IMR-90 (cell line): ENCODE data around the gene SH3GLB2. TPM values are rescaled to one million over a fixed set of nuclear protein-coding genes. Genes with fewer than 3 reads are reported as not detected.

Experiments
- ATAC-seq: fragments of 200-7000 bp; cut with Tn5 transposase; 2 replicates; pipeline ENCODE4 v1.9.1; 2020; ENCODE audit warnings: low read depth, mild to moderate bottlenecking, moderate library complexity
- BruUV-seq: library from RNA; stranded (reverse); fragments of 400-500 nt; replicated peaks from 2 replicates; lab custom pipeline; 2021; lab: Mats Ljungman, UMichigan
- CTCF ChIA-PET: fragments of 300-600 bp; formaldehyde crosslinking; extraction: SDS; loops from one replicate; lab custom pipeline; 2021; ENCODE audit warnings: antibody characterized with exemption; lab: Yijun Ruan, JAX
- POLR2A ChIA-PET: fragments of 300-600 bp; sonication (Branson Sonifier 250); formaldehyde crosslinking; loops from one replicate; lab custom pipeline; 2022; ENCODE audit warnings: antibody characterized with exemption; ENCODE audit not compliant: unreplicated experiment; lab: Charles Lee
- DNase-seq: peaks from one replicate; pipeline ENCODE4 v3.0.0; 2013
- H2AFZ ChIP-seq: replicated peaks from 2 replicates; pipeline ENCODE3; 2013; ENCODE audit warnings: low read length, mild to moderate bottlenecking; ENCODE audit not compliant: poor library complexity
- H2AK5ac ChIP-seq: 2 replicates; pipeline ENCODE4 v1.6.1; 2013; ENCODE audit warnings: low read depth, low read length, inconsistent platforms
- H2AK9ac ChIP-seq: replicated peaks from 2 replicates; pipeline ENCODE3; 2013; ENCODE audit warnings: mild to moderate bottlenecking, low read depth, low read length, moderate library complexity; ENCODE audit not compliant: poor library complexity
- H2BK120ac ChIP-seq: 2 replicates; pipeline ENCODE4 v1.6.1; 2013; ENCODE audit warnings: low read depth, low read length, inconsistent platforms
- H2BK15ac ChIP-seq: 3 replicates; pipeline ENCODE4 v1.6.1; 2013; ENCODE audit warnings: low read depth, low read length, inconsistent platforms
- H2BK20ac ChIP-seq: 2 replicates; pipeline ENCODE4 v1.6.1; 2013; ENCODE audit warnings: low read depth, mild to moderate bottlenecking, inconsistent platforms, low read length, moderate library complexity
- H2BK5ac ChIP-seq: 2 replicates; pipeline ENCODE4 v1.6.1; 2013; ENCODE audit warnings: mild to moderate bottlenecking, low read depth, low read length, inconsistent platforms; ENCODE audit not compliant: poor library complexity, severe bottlenecking
- H3K14ac ChIP-seq: replicated peaks from 2 replicates; pipeline ENCODE4 v1.6.1; 2013; ENCODE audit warnings: low read depth, low read length, inconsistent platforms
- H3K18ac ChIP-seq: 2 replicates; pipeline ENCODE4 v1.6.1; 2013; ENCODE audit warnings: low read depth, low read length, control low read depth
- H3K23ac ChIP-seq: 2 replicates; pipeline ENCODE4 v1.6.1; 2013; ENCODE audit warnings: low read depth, low read length, inconsistent platforms
- H3K27ac ChIP-seq: 2 replicates; pipeline ENCODE4 v1.5.1; 2013; ENCODE audit warnings: mild to moderate bottlenecking, control low read depth, low read length; ENCODE audit not compliant: insufficient read depth
- H3K27me3 ChIP-seq: 2 replicates; pipeline ENCODE4 v1.6.1; 2013; ENCODE audit warnings: low read length; ENCODE audit not compliant: control insufficient read depth, insufficient read depth
- H3K36me3 ChIP-seq: 2 replicates; pipeline ENCODE4 v1.6.1; 2013; ENCODE audit warnings: low read length, mixed read lengths; ENCODE audit not compliant: control insufficient read depth, insufficient read depth
- H3K4ac ChIP-seq: 2 replicates; pipeline ENCODE4 v1.6.1; 2013; ENCODE audit warnings: low read depth, low read length, inconsistent platforms
- H3K4me1 ChIP-seq: 2 replicates; pipeline ENCODE4 v1.6.1; 2013; ENCODE audit warnings: low read length, mixed read lengths; ENCODE audit not compliant: control insufficient read depth, insufficient read depth
- H3K4me2 ChIP-seq: 2 replicates; pipeline ENCODE4 v1.6.1; 2013; ENCODE audit warnings: low read depth, mild to moderate bottlenecking, control low read depth, low read length, moderate library complexity
- H3K4me3 ChIP-seq: 2 replicates; pipeline ENCODE4 v1.5.1; 2013; ENCODE audit warnings: low read depth, mild to moderate bottlenecking, control low read depth, low read length, moderate library complexity; ENCODE audit not compliant: insufficient read depth
- H3K56ac ChIP-seq: 2 replicates; pipeline ENCODE4 v1.6.1; 2013; ENCODE audit warnings: low read length, inconsistent platforms; ENCODE audit not compliant: insufficient read depth; ENCODE audit errors: extremely low read depth
- H3K79me1 ChIP-seq, 2 experiments: 2 replicates each; pipeline ENCODE4 v1.6.1; 2013; ENCODE audit warnings: low read length in 2 of 2, inconsistent platforms in 1 of 2, low read depth in 1 of 2
- H3K9ac ChIP-seq: 2 replicates; pipeline ENCODE4 v1.6.1; 2013; ENCODE audit warnings: low read depth, low read length, control low read depth
- H3K9me1 ChIP-seq: 2 replicates; pipeline ENCODE4 v1.6.1; 2013; ENCODE audit warnings: low read length, inconsistent platforms; ENCODE audit not compliant: insufficient read depth
- H3K9me3 ChIP-seq: 2 replicates; pipeline ENCODE4 v1.6.1; 2013; ENCODE audit warnings: low read length; ENCODE audit not compliant: control insufficient read depth, insufficient read depth
- H4K20me1 ChIP-seq: 2 replicates; pipeline ENCODE4 v1.6.1; 2013; ENCODE audit warnings: low read length, inconsistent platforms; ENCODE audit not compliant: insufficient read depth
- H4K5ac ChIP-seq: 2 replicates; pipeline ENCODE4 v1.6.1; 2013; ENCODE audit warnings: mild to moderate bottlenecking, low read depth, low read length, control low read depth
- H4K8ac ChIP-seq, 2 experiments: 2 replicates each; pipeline ENCODE4 v1.6.1; 2013; ENCODE audit warnings: low read depth in 2 of 2, low read length in 2 of 2, control low read depth in 1 of 2, inconsistent platforms in 1 of 2
- H4K91ac ChIP-seq: 2 replicates; pipeline ENCODE4 v1.6.1; 2013; ENCODE audit warnings: low read depth, low read length, inconsistent platforms; ENCODE audit not compliant: insufficient read depth
- BHLHE40 ChIP-seq: fragments of 150-350 bp; IDR thresholded peaks from 2 replicates; pipeline ENCODE4 v1.6.1; 2016; ENCODE audit warnings: mild to moderate bottlenecking, low read depth, low read length
- CEBPB ChIP-seq: IDR thresholded peaks from 2 replicates; pipeline ENCODE4 v1.6.1; 2012; ENCODE audit warnings: low read depth, low read length, improper control_type of control experiment
- CHD1 ChIP-seq: IDR thresholded peaks from 2 replicates; pipeline ENCODE4 v1.6.1; 2012; ENCODE audit warnings: low read depth, low read length, improper control_type of control experiment
- FOS ChIP-seq: fragments of 150-350 bp; IDR thresholded peaks from 2 replicates; pipeline ENCODE4 v1.6.1; 2016; ENCODE audit warnings: low read depth, low read length
- MAFK ChIP-seq: IDR thresholded peaks from 2 replicates; pipeline ENCODE4 v1.6.1; 2012; ENCODE audit warnings: low read depth, low read length, improper control_type of control experiment
- MAZ ChIP-seq: IDR thresholded peaks from 2 replicates; pipeline ENCODE4 v1.6.1; 2012; ENCODE audit warnings: low read depth, mild to moderate bottlenecking, low read length, improper control_type of control experiment, moderate library complexity, borderline replicate concordance
- MXI1 ChIP-seq: IDR thresholded peaks from 2 replicates; pipeline ENCODE4 v1.6.1; 2012; ENCODE audit warnings: low read depth, mild to moderate bottlenecking, low read length, moderate library complexity, borderline replicate concordance
- NFE2L2 ChIP-seq: fragments of 150-350 bp; IDR thresholded peaks from 2 replicates; pipeline ENCODE4 v1.6.1; 2016; ENCODE audit warnings: low read depth, mild to moderate bottlenecking, low read length
- POLR2A ChIP-seq: IDR thresholded peaks from 2 replicates; pipeline ENCODE4 v1.6.1; 2012; ENCODE audit warnings: mild to moderate bottlenecking, low read depth, low read length
- RAD21 ChIP-seq: IDR thresholded peaks from 2 replicates; pipeline ENCODE4 v1.6.1; 2012; ENCODE audit warnings: low read length, improper control_type of control experiment
- RCOR1 ChIP-seq: IDR thresholded peaks from 2 replicates; pipeline ENCODE4 v1.6.1; 2012; ENCODE audit warnings: mild to moderate bottlenecking, low read length, improper control_type of control experiment; ENCODE audit not compliant: insufficient replicate concordance
- RFX5 ChIP-seq: IDR thresholded peaks from 2 replicates; pipeline ENCODE4 v1.8.0; 2012; ENCODE audit warnings: low read depth, mild to moderate bottlenecking, low read length, moderate library complexity
- SMC3 ChIP-seq: fragments of 150-350 bp; IDR thresholded peaks from 2 replicates; pipeline ENCODE4 v1.6.1; 2016; ENCODE audit warnings: low read depth, mild to moderate bottlenecking, antibody characterized with exemption, low read length, moderate library complexity
- WGBS, 2 experiments: methylation state at CpG; one replicate each; pipeline versions ENCODE4 v1.1.5 to v1.1.7; 2013; ENCODE audit warnings: missing lambda C conversion rate in 2 of 2; ENCODE audit not compliant: insufficient read length in 1 of 2; ENCODE audit errors: extremely low coverage in 2 of 2; 5-methylcytosine and 5-hydroxymethylcytosine counted together
- dilution Hi-C: fragments of 300-500 bp; cut with HindIII; formaldehyde crosslinking; loops from one replicate; pipeline ENCODE4 v1.14.3; 2018; ENCODE audit warnings: low sequenced_read_pairs; ENCODE audit not compliant: unreplicated experiment
- in situ Hi-C: fragments of 300-500 bp; cut with MboI; formaldehyde crosslinking; loops from 3 replicates; pipeline ENCODE4 v1.14.3; 2019; ENCODE audit warnings: low sequenced_read_pairs, inconsistent platforms, mixed read lengths
- intact Hi-C: fragments of 100-400 bp; cut with micrococcal nuclease; formaldehyde crosslinking; loops from 2 replicates; pipeline ENCODE4 v1.10.0; 2022
- polyA plus RNA-seq, 3 experiments: library from polyadenylated mRNA; depleted of rRNA; stranded (reverse); fragments of >200 nt; gene quantifications; 2 replicates each; pipeline ENCODE4 v1.2.3, GENCODE V29; 2012; ENCODE audit warnings: low replicate concordance in 1 of 3
- total RNA-seq: library from RNA; depleted of rRNA; stranded (reverse); fragments of >200 nt; gene quantifications from 2 replicates; pipeline ENCODE4 v1.2.3, GENCODE V29; 2012
- TF ChIP-seq, protein P1 (sequence below): fragments of 150-350 bp; IDR thresholded peaks from 2 replicates; pipeline ENCODE4 v1.6.1; 2016; ENCODE audit warnings: low read depth, mild to moderate bottlenecking, low read length, moderate library complexity, borderline replicate concordance
- TF ChIP-seq, protein P2 (sequence below): fragments of 150-350 bp; IDR thresholded peaks from 2 replicates; pipeline ENCODE4 v1.6.1; 2017; ENCODE audit warnings: mild to moderate bottlenecking, antibody characterized with exemption, low read length, low read depth
- TF ChIP-seq, protein P3 (sequence below): conservative IDR thresholded peaks from 2 replicates; pipeline ENCODE4 v1.5.1; 2012; ENCODE audit warnings: mild to moderate bottlenecking, low read depth, low read length, improper control_type of control experiment

The SH3GLB2 gene
- total and polyA plus RNA-seq, 2 of the 4 experiments (the other 2 are of a cell fraction) = 36.4 to 68.4 TPM

DNA sequence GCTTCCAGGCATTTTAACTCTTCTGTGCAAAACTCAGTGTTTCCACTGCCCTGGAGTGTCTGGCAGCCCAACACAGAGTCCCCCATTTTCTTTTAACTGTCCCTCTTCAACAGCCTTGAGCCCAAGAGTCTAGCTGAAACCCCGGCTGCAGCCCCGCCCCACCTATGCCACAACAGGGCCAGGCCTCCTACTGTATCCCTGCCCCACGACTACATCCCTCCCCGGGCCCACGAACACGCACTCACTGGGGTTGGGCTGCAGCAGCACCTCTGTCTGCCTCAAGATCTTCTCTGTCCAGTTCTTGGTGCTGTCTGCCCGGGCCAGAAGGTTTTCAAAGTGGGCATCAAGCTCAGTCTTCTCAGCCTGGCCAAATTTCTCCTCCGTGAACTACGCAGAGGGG is 6.1 kb downstream of the SH3GLB2 start:
- intact Hi-C loops (no loop called here), dilution Hi-C loops (no loop called here), in situ Hi-C loops (no loop called here)
- Histone ChIP-seq H2BK15ac (no peak overlapping the region), H2BK5ac (no peak overlapping the region), H2BK120ac (no peak overlapping the region), H3K14ac (no peak overlapping the region), H3K4me2 (no peak overlapping the region), H2AFZ (no peak overlapping the region), H2AK5ac (0 out of 2 replicates have a peak overlapping the region, but pooled peaks have one; percentile 60), H2AK9ac (peak overlapping the region; percentile 63), H2BK20ac (no peak overlapping the region), H3K79me1 (peaks cover 14 to 49% of the 10 kb centered on the region in 2 experiments), H3K4me3 (no peak overlapping the region), H3K23ac (no peak overlapping the region), H3K9ac (no peak overlapping the region), H3K9me1 (peaks cover 14% of the 10 kb centered on the region), H3K4ac (no peak overlapping the region), H4K91ac (no peak overlapping the region), H3K18ac (no peak overlapping the region), H4K20me1 (peaks cover 17% of the 10 kb centered on the region), H3K4me1 (peaks cover 21% of the 10 kb centered on the region), H3K36me3 (no peaks in the 10 kb centered on the region), H3K9me3 (no peaks in the 10 kb centered on the region), H4K5ac (no peak overlapping the region), H4K8ac (no peak overlapping the region; a peak in 1 of 4 replicates), H3K56ac (no peak overlapping the region), H3K27ac (no peak overlapping the region), H3K27me3 (no peaks in the 10 kb centered on the region)
- DNase-seq (no peak), ATAC-seq (no peak)
- WGBS, 2 experiments = 89% methylated on average over 3 of the region's 9 CpGs; no CpG with 5 or more reads in 1 of the 2 experiments
- TF ChIP-seq CHD1 (no peak), BHLHE40 (no peak), MXI1 (no peak), POLR2A (no peak), MAZ (no peak), RFX5 (no peak), NFE2L2 (no peak), RAD21 (no peak), FOS (no peak), MAFK (no peak), CEBPB (no peak), SMC3 (no peak), RCOR1 (no peak)
- TF ChIP-seq, protein P1, sequence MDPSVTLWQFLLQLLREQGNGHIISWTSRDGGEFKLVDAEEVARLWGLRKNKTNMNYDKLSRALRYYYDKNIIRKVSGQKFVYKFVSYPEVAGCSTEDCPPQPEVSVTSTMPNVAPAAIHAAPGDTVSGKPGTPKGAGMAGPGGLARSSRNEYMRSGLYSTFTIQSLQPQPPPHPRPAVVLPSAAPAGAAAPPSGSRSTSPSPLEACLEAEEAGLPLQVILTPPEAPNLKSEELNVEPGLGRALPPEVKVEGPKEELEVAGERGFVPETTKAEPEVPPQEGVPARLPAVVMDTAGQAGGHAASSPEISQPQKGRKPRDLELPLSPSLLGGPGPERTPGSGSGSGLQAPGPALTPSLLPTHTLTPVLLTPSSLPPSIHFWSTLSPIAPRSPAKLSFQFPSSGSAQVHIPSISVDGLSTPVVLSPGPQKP = no peak
- TF ChIP-seq, protein P2, sequence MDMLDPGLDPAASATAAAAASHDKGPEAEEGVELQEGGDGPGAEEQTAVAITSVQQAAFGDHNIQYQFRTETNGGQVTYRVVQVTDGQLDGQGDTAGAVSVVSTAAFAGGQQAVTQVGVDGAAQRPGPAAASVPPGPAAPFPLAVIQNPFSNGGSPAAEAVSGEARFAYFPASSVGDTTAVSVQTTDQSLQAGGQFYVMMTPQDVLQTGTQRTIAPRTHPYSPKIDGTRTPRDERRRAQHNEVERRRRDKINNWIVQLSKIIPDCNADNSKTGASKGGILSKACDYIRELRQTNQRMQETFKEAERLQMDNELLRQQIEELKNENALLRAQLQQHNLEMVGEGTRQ = no peak
- TF ChIP-seq, protein P3, sequence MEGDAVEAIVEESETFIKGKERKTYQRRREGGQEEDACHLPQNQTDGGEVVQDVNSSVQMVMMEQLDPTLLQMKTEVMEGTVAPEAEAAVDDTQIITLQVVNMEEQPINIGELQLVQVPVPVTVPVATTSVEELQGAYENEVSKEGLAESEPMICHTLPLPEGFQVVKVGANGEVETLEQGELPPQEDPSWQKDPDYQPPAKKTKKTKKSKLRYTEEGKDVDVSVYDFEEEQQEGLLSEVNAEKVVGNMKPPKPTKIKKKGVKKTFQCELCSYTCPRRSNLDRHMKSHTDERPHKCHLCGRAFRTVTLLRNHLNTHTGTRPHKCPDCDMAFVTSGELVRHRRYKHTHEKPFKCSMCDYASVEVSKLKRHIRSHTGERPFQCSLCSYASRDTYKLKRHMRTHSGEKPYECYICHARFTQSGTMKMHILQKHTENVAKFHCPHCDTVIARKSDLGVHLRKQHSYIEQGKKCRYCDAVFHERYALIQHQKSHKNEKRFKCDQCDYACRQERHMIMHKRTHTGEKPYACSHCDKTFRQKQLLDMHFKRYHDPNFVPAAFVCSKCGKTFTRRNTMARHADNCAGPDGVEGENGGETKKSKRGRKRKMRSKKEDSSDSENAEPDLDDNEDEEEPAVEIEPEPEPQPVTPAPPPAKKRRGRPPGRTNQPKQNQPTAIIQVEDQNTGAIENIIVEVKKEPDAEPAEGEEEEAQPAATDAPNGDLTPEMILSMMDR = no peak
- BruUV-seq = no TSS peak
- ChIA-PET CTCF (interaction anchor here (1.1 kb wide), 1 partner anchor 15 kb away, joined by 3 read pairs; no protein-coding TSS in a partner anchor), POLR2A (no interaction called here)
